Activated CD8-positive, alpha-beta memory T cell treated with anti-CD3 and anti-CD28 coated beads, Interleukin-2, amount 50 U/mL, for 48 hours (primary cell): ENCODE measurements around the gene SRPK1.

Experiments used
- DNase-seq: peaks from one replicate; pipeline ENCODE4 v3.0.0-alpha.2; 2020

The SRPK1 gene

DNA sequence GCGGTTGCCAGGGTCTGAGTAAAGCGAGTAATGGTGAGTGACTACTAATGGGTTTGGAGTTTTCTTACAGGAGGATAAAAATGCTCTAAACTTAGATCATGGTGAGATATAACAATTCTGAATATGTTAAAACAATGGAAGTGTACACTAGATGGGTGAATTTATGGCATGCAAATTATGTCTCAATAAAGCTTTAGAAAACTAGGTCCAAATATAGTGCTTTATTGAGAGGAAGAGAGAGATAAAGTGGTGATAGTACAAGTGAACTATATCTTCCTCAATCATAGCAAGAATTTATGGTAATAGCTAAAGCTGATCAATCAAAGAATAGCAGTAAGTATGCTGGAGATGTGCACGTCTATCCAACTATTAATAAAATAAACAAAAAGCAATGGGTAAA, 23.9 kb downstream of the SRPK1 start:
- DNase-seq, result no peak

DNA sequence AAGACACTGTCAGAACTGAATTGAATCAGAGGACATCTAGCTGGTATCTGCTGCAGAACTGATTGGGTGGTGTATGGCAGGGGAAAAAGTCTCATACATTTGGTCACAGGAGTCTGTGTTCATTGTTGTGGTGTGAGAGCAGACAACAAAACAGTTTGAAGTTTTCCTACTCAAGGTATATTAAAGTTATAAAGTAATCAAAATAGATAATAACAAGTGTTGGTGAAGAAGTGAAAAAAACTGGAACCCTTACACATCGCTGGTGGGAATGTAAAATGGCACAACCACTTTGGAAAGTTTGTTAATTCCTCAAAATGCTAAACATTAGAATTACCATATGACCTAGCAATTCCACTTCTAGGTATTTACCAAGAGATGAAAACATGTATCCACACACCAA, 24.7 kb downstream of the SRPK1 start:
- DNase-seq, result no peak

DNA sequence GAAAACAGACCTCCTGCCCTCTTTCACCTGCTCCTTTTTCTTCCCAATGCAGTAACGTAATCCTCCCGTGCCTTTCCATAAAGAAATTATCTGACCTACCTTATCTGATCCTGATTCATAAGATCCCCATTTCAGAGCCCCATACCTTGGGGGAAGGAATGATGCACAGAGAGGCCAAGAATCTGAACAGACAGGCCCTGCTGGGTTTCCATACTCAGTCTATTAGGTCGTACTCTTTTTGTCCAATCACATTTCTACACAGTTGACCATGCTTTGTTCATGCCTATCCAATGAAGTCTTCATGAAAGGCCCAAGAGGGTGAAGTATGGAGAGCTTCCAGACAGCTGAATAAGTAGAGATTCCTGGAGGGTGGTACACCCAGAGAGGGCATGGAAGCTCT, 25.3 kb downstream of the SRPK1 start:
- DNase-seq, result no peak

- no peak for DNase-seq
Observed at GRCh38 chr6:35894776-35895175, 26.1 kb downstream of the SRPK1 start.

DNA sequence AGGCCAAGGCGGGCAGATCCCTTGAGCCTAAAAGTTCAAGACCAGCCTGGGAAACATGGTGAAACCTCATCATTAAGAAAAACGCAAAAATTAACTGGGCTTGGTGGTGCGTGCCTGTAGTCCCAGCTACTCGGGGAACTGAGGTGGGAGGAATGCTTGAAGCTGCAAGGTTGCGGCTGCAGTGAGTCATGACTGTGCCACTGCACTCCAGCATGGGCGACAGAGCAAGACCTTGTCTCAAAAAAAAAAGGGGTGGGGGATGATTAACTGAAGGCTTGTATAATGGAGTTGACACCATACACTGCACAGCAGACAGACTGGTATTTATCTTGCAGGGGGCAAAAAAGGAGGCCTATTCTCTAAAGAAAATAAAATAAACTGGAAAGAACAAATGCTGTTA, 27.7 kb downstream of the SRPK1 start:
- no peak for DNase-seq

DNA sequence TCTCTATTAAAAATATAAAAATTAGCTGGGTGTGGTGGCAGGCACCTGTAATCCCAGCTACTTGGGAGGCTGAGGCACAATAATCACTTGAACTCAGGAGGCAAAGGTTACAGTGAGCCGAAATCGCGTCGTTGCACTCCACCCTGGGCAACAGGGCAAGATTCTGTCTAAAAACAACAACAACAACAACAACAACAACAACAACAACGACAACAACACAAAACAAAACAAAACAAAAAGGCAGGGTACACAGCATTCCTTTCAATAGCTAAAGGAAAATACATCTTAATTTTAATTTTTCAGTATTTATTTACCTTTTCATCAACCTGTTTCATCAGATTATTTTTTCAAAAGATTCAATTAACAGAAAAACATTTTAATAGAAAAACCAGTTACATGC, 28.4 kb downstream of the SRPK1 start:
- no peak for DNase-seq

- DNase-seq, result no peak
Observed at GRCh38 chr6:35879151-35879550, 41.7 kb downstream of the SRPK1 start.

DNA sequence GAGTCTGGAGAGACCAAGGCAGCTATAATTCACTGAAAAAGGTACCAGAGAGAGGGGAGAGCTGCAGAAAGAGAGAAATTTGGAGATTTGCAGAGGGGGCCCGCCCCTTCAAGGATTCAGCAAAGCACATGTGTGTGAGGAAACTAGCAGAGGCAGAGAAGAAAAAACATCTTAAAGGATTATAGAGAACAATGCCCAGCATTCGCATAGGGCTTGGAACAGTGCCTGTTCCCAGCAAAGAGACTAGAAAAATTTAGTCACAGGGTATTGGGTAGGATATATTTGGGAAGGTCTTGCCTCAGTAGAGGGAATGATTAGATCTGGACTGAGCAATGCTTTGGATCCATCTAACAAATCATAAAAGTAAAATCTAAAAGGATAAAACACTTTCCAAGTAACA, 44.0 kb downstream of the SRPK1 start:
- DNase-seq, result no peak

GRCh38 chr6:35874730-35875129, 46.2 kb downstream of the SRPK1 start:
- DNase-seq, result no peak

DNA sequence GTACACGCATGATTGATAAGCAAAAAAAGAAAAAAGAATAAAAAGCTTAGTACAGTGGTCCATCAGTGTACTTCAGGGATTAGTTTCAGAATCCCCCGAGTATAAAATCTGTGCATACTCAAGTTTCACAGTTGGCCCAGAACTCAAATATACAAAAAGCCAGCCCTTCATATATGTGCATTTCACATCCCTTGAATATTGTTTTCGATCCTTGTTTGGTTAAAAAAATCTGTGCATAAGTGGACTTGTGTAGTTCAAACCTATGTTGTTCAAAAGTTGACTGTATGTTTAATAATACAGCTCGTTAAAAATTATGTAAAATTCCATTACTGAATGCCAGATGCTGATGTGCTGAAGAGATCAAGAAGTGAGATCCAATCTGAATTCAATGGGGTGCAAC, 61.5 kb downstream of the SRPK1 start:
- DNase-seq, result no peak

GRCh38 chr6:35857853-35858252, 63.0 kb downstream of the SRPK1 start:
- no peak for DNase-seq

- no peak for DNase-seq
Observed at GRCh38 chr6:35856250-35856649, 64.6 kb downstream of the SRPK1 start.

GRCh38 chr6:35852994-35853393, 67.9 kb downstream of the SRPK1 start:
- no peak for DNase-seq

- no peak for DNase-seq
Observed at GRCh38 chr6:35850208-35850607, 70.7 kb downstream of the SRPK1 start.

- DNase-seq, result no peak
Observed at GRCh38 chr6:35844290-35844689, 76.6 kb downstream of the SRPK1 start.

DNA sequence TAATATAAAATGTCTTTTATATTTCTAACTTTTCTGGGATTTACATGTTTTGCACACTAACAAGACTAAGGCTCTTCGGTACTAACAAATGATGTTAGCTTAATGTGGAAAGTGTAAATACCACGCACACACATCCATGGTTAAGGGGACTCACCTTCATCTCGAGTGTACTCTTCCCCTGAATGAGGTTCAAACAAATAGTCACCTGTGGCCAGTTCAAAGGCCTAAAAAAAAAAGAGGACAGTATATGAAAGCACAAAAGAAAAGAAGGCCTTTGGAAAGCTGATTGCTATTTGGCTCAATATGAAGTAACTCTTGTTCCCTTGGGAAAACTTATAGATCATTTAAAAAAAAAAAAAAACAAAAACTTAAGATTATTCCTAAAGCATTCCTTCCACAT, 78.5 kb downstream of the SRPK1 start:
- no peak for DNase-seq

- no peak for DNase-seq
Observed at GRCh38 chr6:35839019-35839418, 81.9 kb downstream of the SRPK1 start.

- no peak for DNase-seq
Observed at GRCh38 chr6:35833536-35833935, 87.4 kb downstream of the SRPK1 start.

DNA sequence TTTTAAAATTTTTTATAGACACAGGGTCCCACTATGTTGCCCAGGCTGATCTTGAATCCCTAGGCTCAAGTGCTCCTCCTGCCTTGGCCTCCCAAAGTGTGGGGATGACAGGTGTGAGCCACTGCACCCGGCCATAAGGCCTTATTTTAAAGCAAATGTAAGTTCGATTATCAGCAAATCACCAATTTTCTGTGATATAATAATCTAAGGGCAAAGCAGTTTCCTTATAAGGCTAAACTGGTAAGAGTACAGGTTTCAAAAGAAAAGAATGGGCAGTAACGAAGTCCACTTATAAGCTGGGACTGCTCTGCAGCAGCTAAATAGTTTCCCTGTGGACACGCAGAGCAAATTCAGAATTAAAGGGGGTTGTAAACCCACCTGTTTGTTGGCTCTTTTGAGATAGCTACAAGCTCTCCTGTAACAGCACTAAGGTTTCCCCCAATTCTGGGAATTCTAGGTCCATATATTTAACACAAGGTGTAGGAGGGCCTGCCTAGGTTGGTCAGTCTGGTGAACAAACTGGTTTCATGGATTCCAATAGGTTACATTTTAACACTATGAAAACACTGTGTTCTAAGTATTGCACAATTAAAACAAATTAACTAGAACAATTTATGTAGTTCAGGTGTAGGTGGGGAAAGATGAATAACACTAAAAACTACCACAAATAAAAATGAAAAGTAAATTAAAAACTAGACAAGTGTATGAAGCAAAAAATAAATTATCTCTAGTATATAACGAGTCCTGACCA, 89.5 kb downstream of the SRPK1 start:
- no peak for DNase-seq

- no peak for DNase-seq
Observed at GRCh38 chr6:35829306-35829705, 91.6 kb downstream of the SRPK1 start.

DNA sequence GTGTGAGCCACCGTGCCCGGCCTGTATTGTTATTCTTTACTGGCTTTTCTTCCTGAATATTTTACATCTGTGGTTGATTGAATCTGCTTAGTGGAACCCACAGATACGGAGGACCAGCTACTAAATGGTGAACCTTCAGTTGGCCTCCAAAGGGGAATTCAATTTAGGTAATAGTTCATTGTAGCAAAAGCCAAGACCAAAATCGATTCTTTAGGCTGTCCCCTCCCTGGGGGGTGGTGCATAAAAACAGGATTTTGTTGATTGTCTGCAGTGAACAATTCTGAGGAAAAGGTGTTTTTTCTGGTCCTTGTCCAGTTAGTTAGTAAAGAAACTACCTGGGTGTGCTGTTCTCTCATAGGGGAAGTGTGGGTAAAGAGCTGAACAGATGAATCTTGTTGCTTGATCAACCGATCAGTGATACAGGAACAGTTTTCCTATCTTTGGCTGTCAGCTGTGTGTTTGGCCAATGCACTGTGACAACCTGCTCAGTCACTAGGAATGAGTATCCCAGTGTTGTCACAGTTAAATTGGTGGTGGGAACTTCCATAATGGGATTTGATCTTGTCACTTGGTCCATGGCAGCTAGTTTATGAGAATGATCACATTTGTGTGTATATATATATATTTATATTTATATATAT, 96.2 kb downstream of the SRPK1 start:
- DNase-seq, result no peak

DNA sequence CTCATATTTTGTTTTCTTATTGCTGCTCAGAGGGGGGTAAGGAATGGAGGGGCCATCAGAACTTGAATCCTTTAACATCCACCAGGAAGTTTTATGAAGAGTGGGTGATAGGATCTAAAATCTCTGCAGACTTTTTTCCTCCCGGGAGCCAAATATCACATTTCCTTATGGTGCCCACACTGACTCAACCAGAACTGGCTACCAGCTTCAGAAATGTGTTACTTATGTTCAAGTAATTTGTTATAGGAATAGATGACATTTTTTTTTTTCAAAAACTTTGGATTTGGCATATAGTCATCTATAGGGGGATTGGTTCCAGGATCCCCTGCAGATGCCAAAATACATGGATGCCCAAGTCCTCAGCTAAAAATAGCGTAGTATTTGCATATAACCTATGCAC, 97.3 kb downstream of the SRPK1 start:
- no peak for DNase-seq

GRCh38 chr6:35817515-35817914, 103.4 kb downstream of the SRPK1 start:
- DNase-seq, result no peak

GRCh38 chr6:35811699-35811995, 109.3 kb downstream of the SRPK1 start:
- DNase-seq, result no peak
